ENCODE measurements around the gene DRD5.

GRCh38 chr4:9792381-9792780 is 10.9 kb downstream of the DRD5 start:
- TF ChIP-seq CTCF (IDR thresholded peaks at IDR 0.05; ENCODE audit: insufficient read depth, low read length) (no peak), POLR2AphosphoS5 (IDR thresholded peaks at IDR 0.05; ENCODE audit: low read depth) (no peak)
